Vagina (tissue), 2 donors: ENCODE data around the gene TRDMT1. TPM values are rescaled to one million over a fixed set of nuclear protein-coding genes. Genes with fewer than 3 reads are reported as not detected.

Source experiments
- DNase-seq, 2 donors: peaks; one replicate each; pipeline ENCODE4 v3.0.0-alpha.2; 2017; ENCODE audit errors: extremely low spot score in 2 of 2
- H3K27ac ChIP-seq: fragments of 200-600 bp; sonication (generic); one replicate; pipeline ENCODE4 v1.5.1; 2019
- H3K27me3 ChIP-seq: fragments of 200-600 bp; sonication (generic); one replicate; pipeline ENCODE4 v1.5.1; 2019
- H3K36me3 ChIP-seq, 2 donors: fragments of 200-600 bp; sonication (generic); one replicate each; pipeline ENCODE4 v1.5.1; 2017 to 2019
- H3K4me1 ChIP-seq: fragments of 200-600 bp; sonication (generic); one replicate; pipeline ENCODE4 v1.5.1; 2019
- H3K4me3 ChIP-seq, 2 donors: fragments of 200-600 bp; sonication (generic); 1 replicate in 1 of 2; 2 replicates in 1 of 2; pipeline ENCODE4 v1.5.1; 2016 to 2019
- H3K9me3 ChIP-seq: fragments of 200-600 bp; sonication (generic); one replicate; pipeline ENCODE4 v1.5.1; 2019
- POLR2A ChIP-seq, 2 donors: fragments of 450-650 bp; IDR thresholded peaks; one replicate each; pipeline ENCODE4 v1.6.1; 2017; ENCODE audit warnings: antibody characterized with exemption in 2 of 2, mild to moderate bottlenecking in 2 of 2, moderate library complexity in 2 of 2
- POLR2AphosphoS5 ChIP-seq, 2 donors: sonication (generic); formaldehyde crosslinking; IDR thresholded peaks; one replicate each; pipeline ENCODE4 v1.9.0; 2017; ENCODE audit warnings: antibody characterized with exemption in 2 of 2, mild to moderate bottlenecking in 2 of 2, low read depth in 1 of 2; ENCODE audit not compliant: insufficient read depth in 1 of 2
- intact Hi-C: fragments of 100-400 bp; cut with DNase I; formaldehyde crosslinking; loops from one replicate; pipeline ENCODE4 v1.15.1; 2023
- total RNA-seq: library from RNA; depleted of rRNA; stranded (reverse); fragments of >200 nt; gene quantifications from one replicate; pipeline ENCODE4 v1.2.3, GENCODE V29; 2016
- TF ChIP-seq, protein P1 (sequence below), 3 experiments: fragments of 450-650 bp in 2 of 3; fragments of 200-600 bp in 1 of 3; sonication (generic) in 1 of 3; IDR thresholded peaks; one replicate each; pipeline ENCODE4 v1.5.1; 2017 to 2019; ENCODE audit warnings: antibody characterized with exemption in 3 of 3, mild to moderate bottlenecking in 2 of 3, moderate library complexity in 2 of 3

TRDMT1 gene
- total RNA-seq, 1 donor from 2014 or later, result 6.1 TPM

GRCh38 chr10:17144757-17145156 lies 56.7 kb downstream of the TRDMT1 start:
- no peak for TF ChIP-seq POLR2AphosphoS5 (IDR thresholded peaks at IDR 0.05; ENCODE audit: insufficient read depth in 1 of 2, low read depth in 1 of 2)
- TF ChIP-seq POLR2A (IDR thresholded peaks at IDR 0.05), result no peak
- TF ChIP-seq, protein P1, sequence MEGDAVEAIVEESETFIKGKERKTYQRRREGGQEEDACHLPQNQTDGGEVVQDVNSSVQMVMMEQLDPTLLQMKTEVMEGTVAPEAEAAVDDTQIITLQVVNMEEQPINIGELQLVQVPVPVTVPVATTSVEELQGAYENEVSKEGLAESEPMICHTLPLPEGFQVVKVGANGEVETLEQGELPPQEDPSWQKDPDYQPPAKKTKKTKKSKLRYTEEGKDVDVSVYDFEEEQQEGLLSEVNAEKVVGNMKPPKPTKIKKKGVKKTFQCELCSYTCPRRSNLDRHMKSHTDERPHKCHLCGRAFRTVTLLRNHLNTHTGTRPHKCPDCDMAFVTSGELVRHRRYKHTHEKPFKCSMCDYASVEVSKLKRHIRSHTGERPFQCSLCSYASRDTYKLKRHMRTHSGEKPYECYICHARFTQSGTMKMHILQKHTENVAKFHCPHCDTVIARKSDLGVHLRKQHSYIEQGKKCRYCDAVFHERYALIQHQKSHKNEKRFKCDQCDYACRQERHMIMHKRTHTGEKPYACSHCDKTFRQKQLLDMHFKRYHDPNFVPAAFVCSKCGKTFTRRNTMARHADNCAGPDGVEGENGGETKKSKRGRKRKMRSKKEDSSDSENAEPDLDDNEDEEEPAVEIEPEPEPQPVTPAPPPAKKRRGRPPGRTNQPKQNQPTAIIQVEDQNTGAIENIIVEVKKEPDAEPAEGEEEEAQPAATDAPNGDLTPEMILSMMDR (IDR thresholded peaks at IDR 0.05), result no peak
- no peaks in the 10 kb centered on the region for H3K9me3 ChIP-seq
- no peaks in the 10 kb centered on the region for H3K4me1 ChIP-seq
- no peak for DNase-seq
- H3K27ac ChIP-seq, result no peak overlapping the region
- no peaks in the 10 kb centered on the region for H3K36me3 ChIP-seq
- intact Hi-C loops, result no loop called here
- no peak overlapping the region for H3K4me3 ChIP-seq
- H3K27me3 ChIP-seq, result no peaks in the 10 kb centered on the region

DNA sequence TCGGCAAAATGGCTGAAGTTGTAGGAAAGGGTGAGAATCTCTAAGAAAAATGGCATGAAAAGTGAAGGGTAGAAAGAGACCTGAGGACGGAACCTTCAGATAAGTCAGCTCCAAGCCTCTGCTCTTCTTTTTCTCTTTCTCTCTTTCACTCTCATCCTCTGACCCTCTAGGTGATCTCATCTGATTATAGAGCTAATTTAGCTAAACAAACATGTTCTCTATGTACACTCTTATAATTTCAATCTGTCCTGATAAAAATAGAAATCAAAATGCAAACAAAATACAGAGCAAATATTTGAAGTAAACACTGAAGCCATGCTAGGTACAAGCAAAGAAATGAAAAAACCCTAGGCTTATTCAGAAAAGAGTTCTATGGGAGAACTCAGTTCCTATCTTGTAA lies 57.4 kb downstream of the TRDMT1 start:
- H3K27me3 ChIP-seq, result no peaks in the 10 kb centered on the region
- H3K9me3 ChIP-seq, result no peaks in the 10 kb centered on the region
- no peaks in the 10 kb centered on the region for H3K4me1 ChIP-seq
- intact Hi-C loops, result no loop called here
- H3K27ac ChIP-seq, result no peak overlapping the region
- no peak for TF ChIP-seq POLR2AphosphoS5 (IDR thresholded peaks at IDR 0.05; ENCODE audit: insufficient read depth in 1 of 2, low read depth in 1 of 2)
- TF ChIP-seq POLR2A (IDR thresholded peaks at IDR 0.05), result no peak
- TF ChIP-seq, protein P1 (IDR thresholded peaks at IDR 0.05), result no peak
- no peaks in the 10 kb centered on the region for H3K36me3 ChIP-seq
- H3K4me3 ChIP-seq, result no peak overlapping the region
- no peak for DNase-seq

DNA sequence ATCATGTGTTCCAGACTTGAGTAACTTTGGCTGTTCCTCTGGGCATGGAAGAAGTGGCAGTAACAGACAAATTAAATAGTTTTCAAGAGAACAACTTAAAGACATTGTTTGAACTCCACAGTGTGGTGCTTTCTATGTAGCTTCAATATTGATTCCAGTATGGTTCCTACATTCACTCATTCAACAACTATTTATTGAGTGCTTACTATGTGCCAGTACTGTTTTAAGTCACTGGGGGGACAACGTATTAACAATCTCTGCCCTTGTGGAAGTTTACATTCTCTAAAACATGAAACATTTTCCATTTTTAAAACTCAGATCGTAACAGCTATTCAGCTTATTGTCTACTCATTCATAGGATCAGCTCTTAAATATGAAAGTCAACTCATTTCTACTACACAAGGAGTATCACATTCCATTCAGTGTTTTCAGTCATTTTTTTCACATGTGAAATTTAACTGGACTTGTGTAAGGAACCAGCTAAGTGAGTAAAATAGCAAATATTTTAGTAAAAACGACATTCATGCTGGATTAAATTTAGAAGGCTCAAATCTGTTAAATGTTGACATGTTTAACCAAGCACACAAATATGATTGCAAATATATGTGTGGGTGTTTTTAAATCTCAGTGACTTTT lies 58.3 kb downstream of the TRDMT1 start:
- Histone ChIP-seq H3K9me3 (no peaks in the 10 kb centered on the region), H3K4me1 (peaks cover 3% of the 10 kb centered on the region), H3K27me3 (no peaks in the 10 kb centered on the region), H3K36me3 (no peaks in the 10 kb centered on the region), H3K4me3 (no peak overlapping the region), H3K27ac (no peak overlapping the region)
- intact Hi-C loops, result no loop called here
- no peak for DNase-seq
- TF ChIP-seq POLR2A (IDR thresholded peaks at IDR 0.05) (no peak), POLR2AphosphoS5 (IDR thresholded peaks at IDR 0.05; ENCODE audit: insufficient read depth in 1 of 2, low read depth in 1 of 2) (no peak)
- TF ChIP-seq, protein P1 (IDR thresholded peaks at IDR 0.05), result no peak

- no peak overlapping the region for H3K27ac ChIP-seq
- H3K4me3 ChIP-seq, result no peak overlapping the region
- H3K36me3 ChIP-seq, result no peaks in the 10 kb centered on the region
- DNase-seq, result no peak
- no peaks in the 10 kb centered on the region for H3K9me3 ChIP-seq
- peaks cover 3% of the 10 kb centered on the region for H3K4me1 ChIP-seq
- intact Hi-C loops, result no loop called here
- H3K27me3 ChIP-seq, result no peaks in the 10 kb centered on the region
- TF ChIP-seq POLR2A (IDR thresholded peaks at IDR 0.05) (no peak), POLR2AphosphoS5 (IDR thresholded peaks at IDR 0.05; ENCODE audit: insufficient read depth in 1 of 2, low read depth in 1 of 2) (no peak)
- TF ChIP-seq, protein P1 (IDR thresholded peaks at IDR 0.05), result no peak
Measured at GRCh38 chr10:17141504-17142229, 59.8 kb downstream of the TRDMT1 start.

- TF ChIP-seq, protein P1 (IDR thresholded peaks at IDR 0.05), result no peak
- TF ChIP-seq POLR2A (IDR thresholded peaks at IDR 0.05) (no peak), POLR2AphosphoS5 (IDR thresholded peaks at IDR 0.05; ENCODE audit: insufficient read depth in 1 of 2, low read depth in 1 of 2) (no peak)
- Histone ChIP-seq H3K27ac (no peak overlapping the region), H3K27me3 (no peaks in the 10 kb centered on the region), H3K4me1 (peaks cover 3% of the 10 kb centered on the region), H3K36me3 (no peaks in the 10 kb centered on the region), H3K4me3 (no peak overlapping the region), H3K9me3 (no peaks in the 10 kb centered on the region)
- intact Hi-C loops, result no loop called here
- DNase-seq, result no peak
Measured at GRCh38 chr10:17140386-17140761, 61.1 kb downstream of the TRDMT1 start.
